ENCODE data around the gene CELF5. TPM values are rescaled to one million over a fixed set of nuclear protein-coding genes. Genes with fewer than 3 reads are reported as not detected.
A peak's percentile ranks its signal among the peaks of the same experiment; 100 is the strongest.

CELF5 gene
- total and polyA plus RNA-seq, 7 donors: under 0.01 to 1.1 (median 0.37) TPM; not detected in 1

- Histone ChIP-seq H3K4me1 (peaks cover 0 to 17% (median 16%) of the 10 kb centered on the region in 4 donors), H3K27ac (no peak overlapping the region), H3K9me3 (no peaks in the 10 kb centered on the region), H3K36me3 (no peaks in the 10 kb centered on the region), H3K4me3 (no peak overlapping the region), H3K27me3 (peaks cover 34 to 78% (median 48%) of the 10 kb centered on the region in 3 donors)
- intact Hi-C loops (cut with DNase I): no loop called here
- 81% methylated on average over 7 of the region's 7 CpGs for WGBS, 2 donors
- DNase-seq: no peak
- TF ChIP-seq POLR2A (IDR thresholded peaks at IDR 0.05) (no peak), CTCF (IDR thresholded peaks at IDR 0.05) (no peak), EP300 (IDR thresholded peaks at IDR 0.05) (no peak), POLR2AphosphoS5 (IDR thresholded peaks at IDR 0.05) (no peak)
These were observed 58.8 kb downstream of the CELF5 start for GRCh38 chr19:3283246-3283751.

GRCh38 chr19:3283886-3284657 lies 59.6 kb downstream of the CELF5 start:
- DNase-seq: no peak
- no peak overlapping the region for H3K27ac ChIP-seq

GRCh38 chr19:3284759-3285646 lies 60.5 kb downstream of the CELF5 start:
- no peaks in the 10 kb centered on the region for H3K9me3 ChIP-seq
- no peak for TF ChIP-seq CTCF (IDR thresholded peaks at IDR 0.05)
- TF ChIP-seq POLR2A (IDR thresholded peaks at IDR 0.05): no peak
- TF ChIP-seq EP300 (IDR thresholded peaks at IDR 0.05): no peak
- TF ChIP-seq POLR2AphosphoS5 (IDR thresholded peaks at IDR 0.05): no peak
- peak overlapping the region in 1 of 4 donors; percentile 11 for H3K4me3 ChIP-seq
- no peak overlapping the region for H3K27ac ChIP-seq
- intact Hi-C loops (cut with DNase I): no loop called here
- H3K27me3 ChIP-seq: peaks cover 35 to 81% (median 50%) of the 10 kb centered on the region in 3 donors
- H3K4me1 ChIP-seq: peaks cover 0 to 17% (median 16%) of the 10 kb centered on the region in 4 donors
- no peaks in the 10 kb centered on the region for H3K36me3 ChIP-seq
- no peak for DNase-seq
- 2 to 4% methylated on average over 38 of the region's 38 CpGs for WGBS, 2 donors

More at GRCh38 chr19:3283886-3284657, 59.6 kb downstream of the CELF5 start:
- no peak overlapping the region for H3K4me3 ChIP-seq
- TF ChIP-seq POLR2A (IDR thresholded peaks at IDR 0.05) (no peak), POLR2AphosphoS5 (IDR thresholded peaks at IDR 0.05) (no peak), CTCF (IDR thresholded peaks at IDR 0.05) (no peak), EP300 (IDR thresholded peaks at IDR 0.05) (no peak)
- H3K36me3 ChIP-seq: no peaks in the 10 kb centered on the region
- intact Hi-C loops (cut with DNase I): no loop called here
- H3K27me3 ChIP-seq: peaks cover 34 to 80% (median 50%) of the 10 kb centered on the region in 3 donors
- peaks cover 0 to 17% (median 16%) of the 10 kb centered on the region in 4 donors for H3K4me1 ChIP-seq
- H3K9me3 ChIP-seq: no peaks in the 10 kb centered on the region
- WGBS, 2 donors: 61 to 65% methylated on average over 17 of the region's 17 CpGs

- Histone ChIP-seq H3K27me3 (peaks cover 35 to 79% (median 53%) of the 10 kb centered on the region in 3 donors), H3K9me3 (no peaks in the 10 kb centered on the region), H3K36me3 (no peaks in the 10 kb centered on the region), H3K27ac (no peak overlapping the region), H3K4me1 (peaks cover 0 to 17% (median 16%) of the 10 kb centered on the region in 4 donors), H3K4me3 (no peak overlapping the region)
- 3 to 7% methylated on average over 40 of the region's 40 CpGs for WGBS, 2 donors
- TF ChIP-seq CTCF (IDR thresholded peaks at IDR 0.05): no peak
- no peak for TF ChIP-seq EP300 (IDR thresholded peaks at IDR 0.05)
- TF ChIP-seq POLR2A (IDR thresholded peaks at IDR 0.05): no peak
- TF ChIP-seq POLR2AphosphoS5 (IDR thresholded peaks at IDR 0.05): no peak
- no peak for DNase-seq
- intact Hi-C loops (cut with DNase I): no loop called here
These were observed 61.3 kb downstream of the CELF5 start for GRCh38 chr19:3285647-3286176.

All from sigmoid colon (tissue), 7 donors.